Effector CD4-positive, alpha-beta T cell (primary cell): ENCODE data around the gene MAP3K9.

Experiments used
- DNase-seq: peaks from one replicate; pipeline ENCODE4 v3.0.0-alpha.2; 2020

MAP3K9 gene

DNA sequence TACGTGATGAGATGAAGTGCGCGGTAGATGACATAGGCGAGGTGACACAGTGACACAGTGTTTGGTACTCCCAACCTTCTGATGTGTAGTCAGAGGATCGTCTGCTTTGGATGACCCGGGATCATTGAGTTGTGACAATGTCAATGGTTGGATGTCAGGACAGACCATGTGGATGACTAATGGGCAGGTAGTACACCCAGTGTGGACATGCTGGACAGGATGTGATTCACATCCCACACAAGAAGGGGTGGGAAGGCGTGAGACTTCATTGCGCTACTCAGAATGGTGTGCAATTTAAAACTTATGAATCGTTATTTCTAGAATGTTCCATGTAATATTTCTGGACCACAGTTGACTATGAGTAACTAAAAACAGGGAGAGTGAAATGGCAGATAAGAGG is 23.8 kb downstream of the MAP3K9 start:
- DNase-seq, result no peak

DNA sequence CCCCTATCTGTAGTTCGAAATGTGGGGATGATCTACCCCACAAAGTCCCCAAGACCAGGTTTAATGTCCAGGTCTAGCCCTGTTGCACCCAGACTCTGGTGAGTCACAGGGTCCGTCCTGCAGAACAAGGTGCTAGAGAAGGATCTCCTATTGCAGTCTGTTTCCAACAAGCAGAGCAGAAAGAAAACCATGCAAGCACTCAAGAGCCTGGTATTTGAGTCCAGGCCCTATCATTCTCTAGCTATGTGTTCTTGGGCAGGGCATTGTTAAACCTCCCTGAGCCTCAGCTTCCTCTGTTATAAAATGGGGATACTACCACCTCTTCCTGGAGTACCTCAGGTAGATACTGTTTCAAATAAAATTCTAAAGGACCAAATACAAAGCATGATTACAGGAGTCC is 24.4 kb downstream of the MAP3K9 start:
- no peak for DNase-seq

DNA sequence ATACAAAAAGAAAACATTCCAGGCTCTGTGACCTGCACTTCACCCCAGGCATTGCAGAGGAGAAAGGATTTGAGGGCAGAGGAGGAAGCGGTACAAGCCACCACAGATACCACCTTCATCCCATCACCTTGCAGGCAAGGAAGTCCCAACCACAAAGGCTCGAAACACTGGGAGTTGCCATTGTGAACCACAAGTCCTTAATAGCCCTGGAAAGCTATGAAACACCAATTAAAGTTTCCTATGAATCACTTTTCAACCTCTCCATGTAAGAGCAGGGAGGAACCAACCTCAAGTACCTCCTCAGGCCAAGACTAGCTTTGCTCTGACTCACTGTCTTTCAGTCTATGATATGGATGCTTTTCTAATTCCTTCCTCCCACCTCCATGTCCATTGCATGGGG is 27.0 kb downstream of the MAP3K9 start:
- DNase-seq, result no peak

- no peak for DNase-seq
Observed at GRCh38 chr14:70780396-70781075, 28.8 kb downstream of the MAP3K9 start.

GRCh38 chr14:70779667-70780066 is 29.6 kb downstream of the MAP3K9 start:
- DNase-seq, result no peak

- DNase-seq, result no peak
Observed at GRCh38 chr14:70776197-70776596, 33.1 kb downstream of the MAP3K9 start.

DNA sequence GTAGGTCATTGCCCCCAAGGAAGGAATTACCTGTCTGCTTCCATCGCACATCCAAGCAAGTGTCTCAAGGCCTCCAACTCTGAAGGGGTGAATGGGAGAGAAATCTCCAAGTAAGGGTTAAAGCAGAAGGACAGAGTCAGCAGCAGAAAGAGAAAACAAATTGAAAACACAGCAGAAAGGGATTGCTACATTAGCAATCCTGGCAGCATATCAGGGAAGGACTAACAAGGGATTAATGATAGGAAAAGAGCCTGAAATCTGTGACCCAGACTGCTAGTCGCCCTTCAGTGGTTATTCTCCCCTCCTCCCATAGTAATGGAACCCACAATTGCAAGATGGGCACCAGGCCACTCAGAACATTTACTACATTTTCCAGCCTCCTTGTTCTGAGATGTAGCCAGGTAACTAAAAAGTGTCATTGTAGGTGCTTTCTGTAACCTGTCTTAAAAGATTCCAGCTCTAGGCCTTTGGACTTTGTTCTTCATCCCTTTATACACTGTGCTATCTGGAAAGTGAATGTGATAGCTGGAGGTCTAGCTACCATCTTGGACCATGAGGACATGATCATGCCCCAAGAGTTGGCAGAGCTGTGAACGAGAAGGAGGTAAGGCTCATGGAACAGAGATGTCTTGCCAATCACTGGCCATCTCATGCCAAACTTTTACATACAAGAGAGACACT is 36.0 kb downstream of the MAP3K9 start:
- DNase-seq, result no peak

DNA sequence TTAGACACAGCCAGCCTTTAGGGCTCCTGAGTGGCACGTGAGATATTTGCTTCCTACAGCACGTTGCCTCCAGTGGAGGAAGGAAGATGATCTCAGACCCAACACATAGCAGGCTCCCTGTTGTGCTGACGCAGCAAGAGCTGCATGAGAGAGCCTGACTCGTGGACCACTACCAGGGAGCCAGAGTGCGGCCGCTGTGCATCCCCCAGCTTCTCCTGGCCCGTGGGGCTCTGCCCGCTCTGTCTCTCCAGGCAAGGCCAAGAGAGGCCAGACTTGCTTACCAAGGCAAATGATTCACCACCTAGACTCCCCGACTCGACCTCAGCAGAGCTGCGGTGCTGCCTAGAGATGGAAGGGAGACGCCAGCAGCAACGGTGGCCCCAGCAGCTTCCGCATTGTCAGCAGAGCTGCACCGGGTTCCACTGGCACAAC is 37.5 kb downstream of the MAP3K9 start:
- no peak for DNase-seq

DNA sequence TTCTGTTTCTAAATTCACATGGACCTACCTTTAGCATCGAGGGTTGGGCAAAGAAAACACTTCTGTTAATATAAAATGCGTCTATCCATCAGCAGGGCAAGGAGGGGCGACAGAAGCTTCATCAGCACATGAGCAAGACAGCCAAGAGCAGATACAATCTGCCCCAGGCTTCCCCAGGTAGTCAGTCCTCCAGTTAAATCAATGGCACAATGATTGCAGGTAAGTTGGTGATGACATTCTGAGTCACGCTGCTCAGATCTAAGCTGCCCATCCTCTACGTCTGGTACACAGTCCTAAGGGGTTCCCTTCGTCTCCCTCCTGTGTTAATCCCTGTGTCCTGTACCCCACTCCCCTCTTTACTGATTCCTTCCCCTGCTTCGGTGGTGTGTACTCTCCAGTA is 38.8 kb downstream of the MAP3K9 start:
- no peak for DNase-seq

GRCh38 chr14:70759398-70759797 is 49.9 kb downstream of the MAP3K9 start:
- no peak for DNase-seq

DNA sequence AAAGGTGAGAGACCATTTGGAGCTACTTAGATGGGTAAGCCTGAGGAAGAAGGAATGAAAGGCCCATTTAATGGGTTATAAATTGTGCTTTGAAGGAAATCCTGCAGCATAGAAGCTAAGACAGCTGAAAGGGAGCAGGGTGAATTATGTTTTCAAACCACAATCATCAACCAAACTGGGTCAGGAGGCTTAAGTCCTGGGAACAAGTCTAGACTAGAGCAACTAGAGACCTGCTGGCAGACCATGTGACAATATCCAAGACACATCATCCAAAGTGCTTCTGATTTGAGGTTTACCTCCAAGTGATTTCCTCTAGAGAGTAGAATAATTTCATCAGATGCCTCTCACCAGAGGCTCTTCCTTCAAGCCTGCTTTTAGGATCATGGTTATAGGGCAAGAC is 53.7 kb downstream of the MAP3K9 start:
- DNase-seq, result no peak

GRCh38 chr14:70754991-70755390 is 54.3 kb downstream of the MAP3K9 start:
- no peak for DNase-seq

DNA sequence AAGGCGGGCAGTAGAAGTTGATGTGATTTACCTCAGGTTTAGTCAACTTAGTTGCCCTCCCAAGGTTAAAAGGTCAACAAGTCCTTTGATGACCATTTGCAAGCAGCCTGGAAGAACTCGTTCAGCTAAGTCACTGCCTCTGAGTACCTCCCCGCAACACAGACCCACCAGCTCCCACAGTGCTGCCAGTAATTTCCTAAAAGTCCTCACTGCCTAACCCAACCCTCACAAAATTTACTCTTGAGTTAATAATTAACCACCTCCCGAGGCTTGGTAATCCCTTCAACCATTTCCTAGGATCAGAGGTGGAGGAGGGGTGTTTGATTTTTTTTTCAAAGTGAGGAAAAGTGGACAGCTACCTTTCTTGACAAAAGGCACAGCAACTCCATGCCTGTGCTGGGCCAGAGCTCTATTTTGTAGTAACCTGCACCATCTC is 55.8 kb downstream of the MAP3K9 start:
- DNase-seq, result no peak

GRCh38 chr14:70748422-70748821 is 60.9 kb downstream of the MAP3K9 start:
- no peak for DNase-seq

GRCh38 chr14:70744641-70745040 is 64.7 kb downstream of the MAP3K9 start:
- DNase-seq, result no peak

- DNase-seq, result no peak
Observed at GRCh38 chr14:70742316-70742715, 67.0 kb downstream of the MAP3K9 start.

DNA sequence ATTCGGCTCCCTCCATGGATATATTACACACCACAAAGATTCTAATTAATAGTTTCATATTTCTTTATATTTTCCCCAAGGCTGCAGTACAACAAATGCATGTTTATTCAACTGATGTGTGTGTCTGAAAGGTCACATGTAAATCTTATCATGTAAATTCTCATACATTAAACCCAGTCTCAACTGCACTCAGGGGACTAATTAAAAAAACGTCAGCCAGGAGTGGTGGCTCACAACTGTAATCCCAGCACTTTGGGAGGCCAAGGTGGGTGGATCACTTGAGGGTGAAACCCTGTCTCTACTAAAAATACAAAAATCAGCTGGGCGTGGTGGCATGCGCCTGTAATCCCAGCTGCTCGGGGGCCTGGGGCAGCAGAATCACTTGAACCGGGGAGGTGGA is 67.8 kb downstream of the MAP3K9 start:
- no peak for DNase-seq

DNA sequence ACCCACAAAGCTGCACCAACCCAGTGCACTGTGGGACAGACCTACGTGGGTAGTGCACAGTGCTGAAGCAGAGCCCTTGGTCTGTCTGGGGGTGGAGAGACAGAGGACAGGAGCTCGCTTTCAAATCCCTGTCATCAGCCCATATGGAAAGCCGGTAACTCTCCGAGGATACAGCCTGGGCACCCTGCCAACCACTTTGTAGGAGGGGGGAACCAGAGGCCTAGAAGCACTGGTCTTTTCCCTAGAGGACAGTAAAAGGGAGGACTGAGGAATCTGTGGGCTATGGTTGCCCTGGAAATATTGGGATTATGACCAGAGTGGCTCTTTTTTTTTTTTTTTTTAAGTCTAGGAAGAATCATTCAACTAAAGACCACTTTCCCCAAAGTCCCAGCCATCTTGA is 74.3 kb downstream of the MAP3K9 start:
- no peak for DNase-seq

GRCh38 chr14:70731447-70732239 is 77.7 kb downstream of the MAP3K9 start:
- DNase-seq, result no peak

- DNase-seq, result no peak
Observed at GRCh38 chr14:70730393-70730792, 78.9 kb downstream of the MAP3K9 start.

- no peak for DNase-seq
Observed at GRCh38 chr14:70726651-70727375, 82.5 kb downstream of the MAP3K9 start.

GRCh38 chr14:70724944-70725343 is 84.4 kb downstream of the MAP3K9 start:
- DNase-seq, result no peak

- no peak for DNase-seq
Observed at GRCh38 chr14:70724110-70724509, 85.2 kb downstream of the MAP3K9 start.
